ENCODE results near the gene RAB5A.

DNA sequence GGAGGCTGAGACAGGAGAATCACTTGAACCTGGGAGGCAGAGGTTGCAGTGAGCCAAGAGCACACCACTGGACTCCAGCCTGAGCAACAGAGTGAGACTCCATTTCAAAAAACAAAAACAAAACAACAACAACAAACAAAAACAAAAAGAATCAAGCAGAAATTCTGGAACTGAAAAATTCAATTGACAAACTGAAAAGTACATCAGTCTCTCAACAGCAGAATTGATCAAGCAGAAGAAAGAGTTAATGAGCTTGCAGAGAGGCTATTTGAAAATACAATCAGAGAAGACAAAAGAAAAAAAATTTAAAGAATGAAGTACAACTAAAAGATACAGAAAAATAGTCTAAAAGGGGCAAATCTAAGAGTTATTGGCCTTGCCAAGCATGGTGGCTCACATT lies 35.4 kb upstream of the RAB5A start:
- TF ChIP-seq POLR2A (IDR thresholded peaks at IDR 0.05; ENCODE audit: low read depth, low read length), result no peak
- no peak for TF ChIP-seq EZH2 (IDR thresholded peaks at IDR 0.05; ENCODE audit: borderline replicate concordance, control insufficient read depth, low read depth, low read length)
